ENCODE measurements around the gene BARD1.

Gene BARD1

GRCh38 chr2:214816008-214816533 lies 6.6 kb upstream of the BARD1 start:
- H3K4ac ChIP-seq (ENCODE audit: low read depth in 1 of 2, low read length in 2 of 2) = no peak overlapping the region
- H3K9ac ChIP-seq (ENCODE audit: low read length) = no peak overlapping the region
- H2AFZ ChIP-seq (ENCODE audit: low read depth, low read length) = no peak overlapping the region
- H3K18ac ChIP-seq (ENCODE audit: low read depth in 1 of 2, low read length in 2 of 2) = no peak overlapping the region
- no peaks in the 10 kb centered on the region for H3K27me3 ChIP-seq (ENCODE audit: control insufficient read depth in 1 of 2, insufficient read depth in 1 of 2, low read length in 2 of 2)
- H4K91ac ChIP-seq (ENCODE audit: low read length) = no peak overlapping the region
- H3K4me1 ChIP-seq (ENCODE audit: control insufficient read depth, insufficient read depth, low read depth, low read length) = no peaks in the 10 kb centered on the region
- H3K36me3 ChIP-seq (ENCODE audit: control insufficient read depth in 1 of 2, insufficient read depth in 2 of 2, low read depth in 1 of 2, low read length in 2 of 2) = no peaks in the 10 kb centered on the region
- no peak overlapping the region for H3K4me3 ChIP-seq (ENCODE audit: insufficient read depth in 1 of 2, low read depth in 1 of 2, low read length in 2 of 2)
- H3K79me1 ChIP-seq (replicated peaks; ENCODE audit: low read length, poor library complexity, severe bottlenecking) = no peaks in the 10 kb centered on the region
- no CpG with 5 or more reads among the region's 1 CpG for WGBS
- no peak overlapping the region for H3K27ac ChIP-seq (ENCODE audit: low read length, poor library complexity, severe bottlenecking)
- no peak overlapping the region for H2BK120ac ChIP-seq (ENCODE audit: low read depth, low read length)
- no peak overlapping the region for H3K23ac ChIP-seq (ENCODE audit: low read length in 2 of 2)
- H4K8ac ChIP-seq (ENCODE audit: low read length) = no peak overlapping the region
- H2BK5ac ChIP-seq (ENCODE audit: low read depth, low read length, poor library complexity, severe bottlenecking) = no peak overlapping the region
- no peak overlapping the region for H3K4me2 ChIP-seq (ENCODE audit: low read length, poor library complexity, severe bottlenecking)
- H2BK12ac ChIP-seq (ENCODE audit: low read length in 2 of 2) = no peak overlapping the region
- no peak for DNase-seq
- H3K9me3 ChIP-seq (ENCODE audit: control insufficient read depth, low read length) = no peaks in the 10 kb centered on the region
- H2BK15ac ChIP-seq (ENCODE audit: low read depth, poor library complexity, severe bottlenecking) = no peak overlapping the region
- no peak overlapping the region for H2AK5ac ChIP-seq (ENCODE audit: low read length, severe bottlenecking)
- H3K14ac ChIP-seq (ENCODE audit: low read length in 2 of 2) = no peak overlapping the region

- peak overlapping the region; percentile 95 for H3K9ac ChIP-seq (ENCODE audit: low read length)
- no peak overlapping the region for H2BK5ac ChIP-seq (ENCODE audit: low read depth, low read length, poor library complexity, severe bottlenecking)
- peak overlapping the region; percentile 43 for H4K8ac ChIP-seq (ENCODE audit: low read length)
- H2AK5ac ChIP-seq (ENCODE audit: low read length, severe bottlenecking) = no peak overlapping the region
- peak overlapping the region; percentile 74 for H2AFZ ChIP-seq (ENCODE audit: low read depth, low read length)
- H3K27ac ChIP-seq (ENCODE audit: low read length, poor library complexity, severe bottlenecking) = no peak overlapping the region
- no peak overlapping the region for H3K14ac ChIP-seq (ENCODE audit: low read length in 2 of 2)
- H3K4ac ChIP-seq (ENCODE audit: low read depth in 1 of 2, low read length in 2 of 2) = peak overlapping the region in 1 of 2 experiments; percentile 68
- peak overlapping the region in 1 of 2 experiments; percentile 37 for H3K18ac ChIP-seq (ENCODE audit: low read depth in 1 of 2, low read length in 2 of 2)
- no peak overlapping the region for H2BK15ac ChIP-seq (ENCODE audit: low read depth, poor library complexity, severe bottlenecking)
- peak overlapping the region in 1 of 2 experiments; percentile 37 for H2BK12ac ChIP-seq (ENCODE audit: low read length in 2 of 2)
- peaks cover 4% of the 10 kb centered on the region for H3K4me1 ChIP-seq (ENCODE audit: control insufficient read depth, insufficient read depth, low read depth, low read length)
- H4K91ac ChIP-seq (ENCODE audit: low read length) = peak overlapping the region; percentile 11
- H3K36me3 ChIP-seq (ENCODE audit: control insufficient read depth in 1 of 2, insufficient read depth in 2 of 2, low read depth in 1 of 2, low read length in 2 of 2) = no peaks in the 10 kb centered on the region
- 60% methylated on average over 14 of the region's 14 CpGs for WGBS
- DNase-seq = no peak
- H2BK120ac ChIP-seq (ENCODE audit: low read depth, low read length) = no peak overlapping the region
- no peaks in the 10 kb centered on the region for H3K9me3 ChIP-seq (ENCODE audit: control insufficient read depth, low read length)
- no peak overlapping the region for H3K23ac ChIP-seq (ENCODE audit: low read length in 2 of 2)
- peaks cover 4% of the 10 kb centered on the region for H3K79me1 ChIP-seq (replicated peaks; ENCODE audit: low read length, poor library complexity, severe bottlenecking)
- H3K4me3 ChIP-seq (ENCODE audit: insufficient read depth in 1 of 2, low read depth in 1 of 2, low read length in 2 of 2) = peak overlapping the region in 1 of 2 experiments; percentile 90
- H3K4me2 ChIP-seq (ENCODE audit: low read length, poor library complexity, severe bottlenecking) = peak overlapping the region; percentile 64
- H3K27me3 ChIP-seq (ENCODE audit: control insufficient read depth in 1 of 2, insufficient read depth in 1 of 2, low read length in 2 of 2) = no peaks in the 10 kb centered on the region
These were observed 1.2 kb upstream of the BARD1 start for GRCh38 chr2:214810671-214811070.

- Histone ChIP-seq H2BK5ac (ENCODE audit: low read depth, low read length, poor library complexity, severe bottlenecking) (no peak overlapping the region), H3K14ac (ENCODE audit: low read length in 2 of 2) (no peak overlapping the region), H2AK5ac (ENCODE audit: low read length, severe bottlenecking) (no peak overlapping the region), H4K8ac (ENCODE audit: low read length) (peak overlapping the region; percentile 83), H3K27me3 (ENCODE audit: control insufficient read depth in 1 of 2, insufficient read depth in 1 of 2, low read length in 2 of 2) (no peaks in the 10 kb centered on the region), H2BK15ac (ENCODE audit: low read depth, poor library complexity, severe bottlenecking) (no peak overlapping the region), H3K9me3 (ENCODE audit: control insufficient read depth, low read length) (no peaks in the 10 kb centered on the region), H3K4ac (ENCODE audit: low read depth in 1 of 2, low read length in 2 of 2) (no peak overlapping the region), H2BK120ac (ENCODE audit: low read depth, low read length) (no peak overlapping the region), H3K4me1 (ENCODE audit: control insufficient read depth, insufficient read depth, low read depth, low read length) (peaks cover 4% of the 10 kb centered on the region), H3K23ac (ENCODE audit: low read length in 2 of 2) (no peak overlapping the region), H4K91ac (ENCODE audit: low read length) (no peak overlapping the region), H2AFZ (ENCODE audit: low read depth, low read length) (no peak overlapping the region), H3K18ac (ENCODE audit: low read depth in 1 of 2, low read length in 2 of 2) (peak overlapping the region in 1 of 2 experiments; percentile 56), H3K36me3 (ENCODE audit: control insufficient read depth in 1 of 2, insufficient read depth in 2 of 2, low read depth in 1 of 2, low read length in 2 of 2) (no peaks in the 10 kb centered on the region), H2BK12ac (ENCODE audit: low read length in 2 of 2) (no peak overlapping the region), H3K79me1 (replicated peaks; ENCODE audit: low read length, poor library complexity, severe bottlenecking) (peaks cover 7% of the 10 kb centered on the region), H3K9ac (ENCODE audit: low read length) (peak overlapping the region; percentile 95), H3K27ac (ENCODE audit: low read length, poor library complexity, severe bottlenecking) (peak overlapping the region; percentile 85), H3K4me3 (ENCODE audit: insufficient read depth in 1 of 2, low read depth in 1 of 2, low read length in 2 of 2) (peak overlapping the region; percentile 90 to 96), H3K4me2 (ENCODE audit: low read length, poor library complexity, severe bottlenecking) (peak overlapping the region; percentile 61)
- peak; percentile 97 for DNase-seq
- 2% methylated on average over 44 of the region's 63 CpGs for WGBS
These were observed 475 bp upstream of the BARD1 start for GRCh38 chr2:214809751-214810564.

- H3K36me3 ChIP-seq (ENCODE audit: control insufficient read depth in 1 of 2, insufficient read depth in 2 of 2, low read depth in 1 of 2, low read length in 2 of 2) = no peaks in the 10 kb centered on the region
- H2AK5ac ChIP-seq (ENCODE audit: low read length, severe bottlenecking) = no peak overlapping the region
- peak overlapping the region in 1 of 2 experiments; percentile 88 for H3K4me3 ChIP-seq (ENCODE audit: insufficient read depth in 1 of 2, low read depth in 1 of 2, low read length in 2 of 2)
- no peak overlapping the region for H2BK120ac ChIP-seq (ENCODE audit: low read depth, low read length)
- 61% methylated on average over 2 of the region's 3 CpGs for WGBS
- H3K23ac ChIP-seq (ENCODE audit: low read length in 2 of 2) = no peak overlapping the region
- no peak overlapping the region for H2BK15ac ChIP-seq (ENCODE audit: low read depth, poor library complexity, severe bottlenecking)
- peak overlapping the region; percentile 91 for H3K9ac ChIP-seq (ENCODE audit: low read length)
- H3K27ac ChIP-seq (ENCODE audit: low read length, poor library complexity, severe bottlenecking) = peak overlapping the region; percentile 38
- H4K8ac ChIP-seq (ENCODE audit: low read length) = no peak overlapping the region
- peaks cover 4% of the 10 kb centered on the region for H3K4me1 ChIP-seq (ENCODE audit: control insufficient read depth, insufficient read depth, low read depth, low read length)
- no peak overlapping the region for H3K4ac ChIP-seq (ENCODE audit: low read depth in 1 of 2, low read length in 2 of 2)
- no peaks in the 10 kb centered on the region for H3K27me3 ChIP-seq (ENCODE audit: control insufficient read depth in 1 of 2, insufficient read depth in 1 of 2, low read length in 2 of 2)
- no peak overlapping the region for H3K18ac ChIP-seq (ENCODE audit: low read depth in 1 of 2, low read length in 2 of 2)
- H2BK12ac ChIP-seq (ENCODE audit: low read length in 2 of 2) = no peak overlapping the region
- peak; percentile 28 for DNase-seq
- H3K4me2 ChIP-seq (ENCODE audit: low read length, poor library complexity, severe bottlenecking) = peak overlapping the region; percentile 50
- H2BK5ac ChIP-seq (ENCODE audit: low read depth, low read length, poor library complexity, severe bottlenecking) = no peak overlapping the region
- no peak overlapping the region for H2AFZ ChIP-seq (ENCODE audit: low read depth, low read length)
- H4K91ac ChIP-seq (ENCODE audit: low read length) = no peak overlapping the region
- H3K14ac ChIP-seq (ENCODE audit: low read length in 2 of 2) = no peak overlapping the region
- H3K9me3 ChIP-seq (ENCODE audit: control insufficient read depth, low read length) = no peaks in the 10 kb centered on the region
- H3K79me1 ChIP-seq (replicated peaks; ENCODE audit: low read length, poor library complexity, severe bottlenecking) = peaks cover 9% of the 10 kb centered on the region
These were observed 1.8 kb downstream of the BARD1 start for GRCh38 chr2:214807653-214808052.

All from mesenchymal stem cell (in vitro differentiated cells and primary cell).